ENCODE data around the gene QRICH2. TPM values are rescaled to one million over a fixed set of nuclear protein-coding genes. Genes with fewer than 3 reads are reported as not detected.

QRICH2 gene
- total and polyA plus RNA-seq, 9 of the 15 experiments (the other 6 are each of a cell fraction or from before 2014, with no cell fraction given): 0.03 to 1.6 (median 0.81) TPM

GRCh38 chr17:76281573-76282371, 26.3 kb downstream of the QRICH2 start:
- 57% methylated on average over 23 of the region's 23 CpGs for WGBS (ENCODE audit: insufficient coverage, low coverage, missing lambda C conversion rate)
- no TSS peak for BruUV-seq (replicated peaks)
- CTCF ChIA-PET (ENCODE audit: low intra/inter-chr PET ratio): interaction anchor here (4.5 kb wide), 1 partner anchor 159 kb away, joined by 89 read pairs; no protein-coding TSS in a partner anchor

GRCh38 chr17:76280650-76281049, 27.4 kb downstream of the QRICH2 start:
- Histone ChIP-seq H2AFZ (ENCODE audit: low read depth, low read length) (no peak overlapping the region), H3K27me3 (ENCODE audit: control insufficient read depth in 2 of 2, insufficient read depth in 2 of 2, low read length in 2 of 2) (no peaks in the 10 kb centered on the region), H3K4me2 (ENCODE audit: insufficient read depth, low read length) (no peak overlapping the region), H3K36me3 (ENCODE audit: control insufficient read depth, insufficient read depth, low read length) (no peaks in the 10 kb centered on the region), H4K20me1 (replicated peaks; ENCODE audit: control insufficient read depth, insufficient read depth, low read length) (no peaks in the 10 kb centered on the region), H3K4me1 (replicated peaks in 1 of 2; ENCODE audit: control insufficient read depth in 2 of 2, insufficient read depth in 2 of 2, low read length in 2 of 2) (peaks cover 2 to 64% of the 10 kb centered on the region in 2 experiments; a peak in 3 of 5 replicates), H3K9me1 (ENCODE audit: control insufficient read depth, insufficient read depth, low read length) (no peaks in the 10 kb centered on the region), H3K79me2 (ENCODE audit: control insufficient read depth, insufficient read depth, low read length) (no peaks in the 10 kb centered on the region), H3K9ac (ENCODE audit: insufficient read depth in 1 of 2, low read depth in 2 of 2, low read length in 2 of 2) (peak overlapping the region in 1 of 2 experiments; percentile 28; a peak in 2 of 4 replicates), H3K27ac (ENCODE audit: extremely low read depth, low read depth, low read length) (no peak overlapping the region), H3K4me3 (no peak overlapping the region), H3K9me3 (replicated peaks; ENCODE audit: control insufficient read depth, insufficient read depth, low read depth, low read length) (no peaks in the 10 kb centered on the region)
- intact Hi-C loops (cut with micrococcal nuclease) (no loop called here), in situ Hi-C loops (cut with MboI) (no loop called here)
- ChIA-PET CTCF (ENCODE audit: low intra/inter-chr PET ratio) (interaction anchor here (0.9 to 4.5 kb wide), 3 partner anchors 148 to 266 kb away, joined by 3 to 89 read pairs (median 3); no protein-coding TSS in a partner anchor), POLR2A (interaction anchor here (1.4 to 7.3 kb wide), 3 partner anchors 9 to 174 kb away, joined by 3 to 91 read pairs (median 5); no protein-coding TSS in a partner anchor)
- no TSS peak for BruUV-seq (replicated peaks)
- FAIRE-seq (no peak), ATAC-seq (no peak), DNase-seq (ENCODE audit: extremely low read depth in 1 of 4, low spot score in 3 of 4) (no peak)
- 37% methylated on average over 11 of the region's 15 CpGs for WGBS (ENCODE audit: insufficient coverage, low coverage, missing lambda C conversion rate)
- TF ChIP-seq CEBPG (CRISPR knock-in tag; IDR thresholded peaks at IDR 0.05) (no peak), CEBPG (tag; conservative IDR thresholded peaks at IDR 0.05 in 1 of 2, IDR thresholded peaks at IDR 0.05 in 1 of 2) (no peak), TFAM (CRISPR knock-in tag; conservative IDR thresholded peaks at IDR 0.05) (no peak), KDM1A (IDR thresholded peaks at IDR 0.05) (no peak), STAT5B (CRISPR knock-in tag; IDR thresholded peaks at IDR 0.05) (no peak), ZNF436 (CRISPR knock-in tag; IDR thresholded peaks at IDR 0.05) (no peak), POLR3A (IDR thresholded peaks at IDR 0.05; ENCODE audit: borderline replicate concordance, extremely low read depth, insufficient read depth, insufficient read length) (no peak), HBP1 (CRISPR knock-in tag; IDR thresholded peaks at IDR 0.05) (no peak), ZFPM2 (CRISPR knock-in tag; IDR thresholded peaks at IDR 0.05) (no peak), ZNF408 (CRISPR knock-in tag; IDR thresholded peaks at IDR 0.05; ENCODE audit: low read depth) (no peak), PTRF (tag; IDR thresholded peaks at IDR 0.05) (no peak)

More at GRCh38 chr17:76281573-76282371, 26.3 kb downstream of the QRICH2 start:
- H3K9me1 ChIP-seq (ENCODE audit: control insufficient read depth, insufficient read depth, low read length): no peaks in the 10 kb centered on the region
- TF ChIP-seq NELFE (IDR thresholded peaks at IDR 0.05; ENCODE audit: insufficient read depth, insufficient read length): no peak
- peak; percentile 71 for TF ChIP-seq NFIC (IDR thresholded peaks at IDR 0.05)
- peak; percentile 41 for TF ChIP-seq POLR2G (IDR thresholded peaks at IDR 0.05; ENCODE audit: low read depth, low read length)
- H3K9ac ChIP-seq (ENCODE audit: insufficient read depth in 1 of 2, low read depth in 2 of 2, low read length in 2 of 2): peak overlapping the region in 1 of 2 experiments; percentile 63; a peak in 1 of 4 replicates
- H2AFZ ChIP-seq (ENCODE audit: low read depth, low read length): no peak overlapping the region
- H3K27ac ChIP-seq (ENCODE audit: extremely low read depth, low read depth, low read length): no peak overlapping the region
- H3K4me2 ChIP-seq (ENCODE audit: insufficient read depth, low read length): no peak overlapping the region
- no peaks in the 10 kb centered on the region for H3K9me3 ChIP-seq (replicated peaks; ENCODE audit: control insufficient read depth, insufficient read depth, low read depth, low read length)
- DNase-seq (ENCODE audit: extremely low read depth in 1 of 4, low spot score in 3 of 4) (no peak), ATAC-seq (no peak), FAIRE-seq (no peak)
- no peaks in the 10 kb centered on the region for H3K36me3 ChIP-seq (ENCODE audit: control insufficient read depth, insufficient read depth, low read length)
- intact Hi-C loops (cut with micrococcal nuclease) (no loop called here), in situ Hi-C loops (cut with MboI) (no loop called here)
- H3K4me1 ChIP-seq (replicated peaks in 1 of 2; ENCODE audit: control insufficient read depth in 2 of 2, insufficient read depth in 2 of 2, low read length in 2 of 2): peaks cover 2 to 52% of the 10 kb centered on the region in 2 experiments; a peak in 3 of 5 replicates
- POLR2A ChIA-PET: interaction anchor here (0.5 to 7.3 kb wide), 5 partner anchors 10 to 412 kb away, joined by 3 to 91 read pairs (median 3); no protein-coding TSS in a partner anchor
- no peaks in the 10 kb centered on the region for H3K27me3 ChIP-seq (ENCODE audit: control insufficient read depth in 2 of 2, insufficient read depth in 2 of 2, low read length in 2 of 2)
- no peaks in the 10 kb centered on the region for H3K79me2 ChIP-seq (ENCODE audit: control insufficient read depth, insufficient read depth, low read length)
- no peaks in the 10 kb centered on the region for H4K20me1 ChIP-seq (replicated peaks; ENCODE audit: control insufficient read depth, insufficient read depth, low read length)
- H3K4me3 ChIP-seq: no peak overlapping the region

Data from K562 (cell line).